Measurements from ENCODE around the gene INS.

DNA sequence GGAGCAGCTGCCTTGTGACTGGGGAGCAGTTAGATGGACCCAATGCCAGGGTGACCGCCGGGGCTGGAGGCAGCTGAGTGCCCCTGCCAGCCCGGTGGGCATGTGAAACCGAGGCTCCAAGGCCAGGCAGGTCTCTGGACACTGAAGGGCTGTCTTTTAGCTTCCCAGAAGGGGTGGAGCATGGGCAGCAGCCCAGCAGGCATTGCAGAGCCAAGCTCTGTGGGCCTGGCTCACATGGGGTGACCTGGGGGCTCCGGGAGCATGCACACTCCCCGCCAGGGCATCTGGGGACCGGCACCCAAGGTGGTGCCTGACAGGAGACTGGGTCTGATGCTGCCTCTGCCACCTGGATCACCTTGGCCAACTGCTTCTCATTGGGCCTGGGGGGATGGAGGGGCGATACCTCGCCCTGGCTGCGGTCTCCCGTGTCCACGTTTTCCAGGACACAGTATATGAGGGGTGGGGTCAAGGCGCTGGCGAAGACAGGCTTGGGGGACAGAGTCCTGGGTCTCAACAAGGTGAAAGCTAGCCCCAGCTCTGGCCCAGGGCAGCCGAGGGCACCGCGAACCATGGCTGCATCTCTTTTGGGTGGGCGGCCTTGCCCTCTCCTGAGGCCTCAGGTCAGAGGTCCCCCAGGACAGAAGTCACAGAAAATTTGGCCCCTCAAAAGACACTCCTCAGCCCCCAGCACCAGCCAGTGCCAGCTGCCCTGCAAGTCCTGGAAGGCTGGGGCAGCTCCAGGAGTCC, 3.5 kb downstream of the INS start:
- TF ChIP-seq, protein P1, sequence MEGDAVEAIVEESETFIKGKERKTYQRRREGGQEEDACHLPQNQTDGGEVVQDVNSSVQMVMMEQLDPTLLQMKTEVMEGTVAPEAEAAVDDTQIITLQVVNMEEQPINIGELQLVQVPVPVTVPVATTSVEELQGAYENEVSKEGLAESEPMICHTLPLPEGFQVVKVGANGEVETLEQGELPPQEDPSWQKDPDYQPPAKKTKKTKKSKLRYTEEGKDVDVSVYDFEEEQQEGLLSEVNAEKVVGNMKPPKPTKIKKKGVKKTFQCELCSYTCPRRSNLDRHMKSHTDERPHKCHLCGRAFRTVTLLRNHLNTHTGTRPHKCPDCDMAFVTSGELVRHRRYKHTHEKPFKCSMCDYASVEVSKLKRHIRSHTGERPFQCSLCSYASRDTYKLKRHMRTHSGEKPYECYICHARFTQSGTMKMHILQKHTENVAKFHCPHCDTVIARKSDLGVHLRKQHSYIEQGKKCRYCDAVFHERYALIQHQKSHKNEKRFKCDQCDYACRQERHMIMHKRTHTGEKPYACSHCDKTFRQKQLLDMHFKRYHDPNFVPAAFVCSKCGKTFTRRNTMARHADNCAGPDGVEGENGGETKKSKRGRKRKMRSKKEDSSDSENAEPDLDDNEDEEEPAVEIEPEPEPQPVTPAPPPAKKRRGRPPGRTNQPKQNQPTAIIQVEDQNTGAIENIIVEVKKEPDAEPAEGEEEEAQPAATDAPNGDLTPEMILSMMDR (IDR thresholded peaks at IDR 0.05), result no peak
- no peak for TF ChIP-seq POLR2AphosphoS5 (IDR thresholded peaks at IDR 0.05)
- TF ChIP-seq EP300 (IDR thresholded peaks at IDR 0.05), result no peak
